Cardiac muscle cell (in vitro differentiated cells and primary cell): ENCODE data around the gene SRCAP. TPM values are rescaled to one million over a fixed set of nuclear protein-coding genes. Genes with fewer than 3 reads are reported as not detected.

Source experiments
- DNase-seq, 2 donors: peaks; one replicate each; pipeline versions ENCODE4 v3.0.0 to v3.0.0-alpha.2; 2010 to 2017; ENCODE audit warnings: low read depth in 1 of 2, low spot score in 1 of 2
- H3K27ac ChIP-seq: fragments of 200-600 bp; sonication (generic); 2 replicates; pipeline ENCODE4 v1.5.1; 2016
- H3K27me3 ChIP-seq: fragments of 200-600 bp; sonication (generic); 2 replicates; pipeline ENCODE4 v1.6.0; 2016; ENCODE audit warnings: control low read depth
- H3K36me3 ChIP-seq: fragments of 200-600 bp; sonication (generic); 2 replicates; pipeline ENCODE4 v1.5.1; 2016; ENCODE audit warnings: control low read depth
- H3K4me1 ChIP-seq: fragments of 200-600 bp; sonication (generic); 2 replicates; pipeline ENCODE4 v1.8.1; 2017; ENCODE audit warnings: low read depth, mild to moderate bottlenecking, mixed run types
- H3K4me3 ChIP-seq: fragments of 200-600 bp; sonication (generic); 2 replicates; pipeline ENCODE4 v1.5.1; 2016; ENCODE audit warnings: mild to moderate bottlenecking
- H3K9me3 ChIP-seq: fragments of 200-600 bp; sonication (generic); 2 replicates; pipeline ENCODE4 v1.5.1; 2017; ENCODE audit warnings: low read depth, mild to moderate bottlenecking, control low read depth
- polyA plus RNA-seq: library from polyadenylated mRNA; unstranded; fragments of >200 nt; fragmentation: Nextera tagmentation; extraction: Ambion mirVana; gene quantifications from 2 replicates; pipeline ENCODE4 v1.2.1, GENCODE V29; 2016
- total RNA-seq: library from RNA; depleted of rRNA; stranded (reverse); fragments of >200 nt; gene quantifications from 2 replicates; pipeline ENCODE4 v1.2.3, GENCODE V29; 2016
- TF ChIP-seq, protein P1 (sequence below): IDR thresholded peaks from 2 replicates; pipeline ENCODE4 v1.5.1; 2012; ENCODE audit warnings: low read depth, mild to moderate bottlenecking, low read length

The SRCAP gene
- total and polyA plus RNA-seq, 2 experiments from 2014 or later = 20.9 to 42.9 TPM

GRCh38 chr16:30771726-30772125 is 72.8 kb downstream of the SRCAP start:
- H3K36me3 ChIP-seq = peaks cover 53% of the 10 kb centered on the region
- TF ChIP-seq, protein P1, sequence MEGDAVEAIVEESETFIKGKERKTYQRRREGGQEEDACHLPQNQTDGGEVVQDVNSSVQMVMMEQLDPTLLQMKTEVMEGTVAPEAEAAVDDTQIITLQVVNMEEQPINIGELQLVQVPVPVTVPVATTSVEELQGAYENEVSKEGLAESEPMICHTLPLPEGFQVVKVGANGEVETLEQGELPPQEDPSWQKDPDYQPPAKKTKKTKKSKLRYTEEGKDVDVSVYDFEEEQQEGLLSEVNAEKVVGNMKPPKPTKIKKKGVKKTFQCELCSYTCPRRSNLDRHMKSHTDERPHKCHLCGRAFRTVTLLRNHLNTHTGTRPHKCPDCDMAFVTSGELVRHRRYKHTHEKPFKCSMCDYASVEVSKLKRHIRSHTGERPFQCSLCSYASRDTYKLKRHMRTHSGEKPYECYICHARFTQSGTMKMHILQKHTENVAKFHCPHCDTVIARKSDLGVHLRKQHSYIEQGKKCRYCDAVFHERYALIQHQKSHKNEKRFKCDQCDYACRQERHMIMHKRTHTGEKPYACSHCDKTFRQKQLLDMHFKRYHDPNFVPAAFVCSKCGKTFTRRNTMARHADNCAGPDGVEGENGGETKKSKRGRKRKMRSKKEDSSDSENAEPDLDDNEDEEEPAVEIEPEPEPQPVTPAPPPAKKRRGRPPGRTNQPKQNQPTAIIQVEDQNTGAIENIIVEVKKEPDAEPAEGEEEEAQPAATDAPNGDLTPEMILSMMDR = no peak
- H3K27ac ChIP-seq = no peak overlapping the region

GRCh38 chr16:30773826-30774225 is 74.9 kb downstream of the SRCAP start:
- Histone ChIP-seq H3K36me3 (peaks cover 35% of the 10 kb centered on the region), H3K4me3 (no peak overlapping the region), H3K4me1 (peaks cover 24% of the 10 kb centered on the region), H3K27me3 (no peaks in the 10 kb centered on the region), H3K27ac (no peak overlapping the region), H3K9me3 (no peaks in the 10 kb centered on the region)
- TF ChIP-seq, protein P1 = no peak
- no peak for DNase-seq

More at GRCh38 chr16:30771726-30772125, 72.8 kb downstream of the SRCAP start:
- Histone ChIP-seq H3K4me3 (no peak overlapping the region), H3K9me3 (no peaks in the 10 kb centered on the region), H3K27me3 (no peaks in the 10 kb centered on the region), H3K4me1 (peaks cover 8% of the 10 kb centered on the region)
- no peak for DNase-seq

GRCh38 chr16:30774367-30775130 is 75.6 kb downstream of the SRCAP start:
- no peak for DNase-seq
- Histone ChIP-seq H3K36me3 (peaks cover 27% of the 10 kb centered on the region), H3K9me3 (no peaks in the 10 kb centered on the region), H3K27me3 (no peaks in the 10 kb centered on the region), H3K27ac (peak overlapping the region; percentile 91), H3K4me1 (peaks cover 25% of the 10 kb centered on the region), H3K4me3 (peak overlapping the region; percentile 81)
- TF ChIP-seq, protein P1 = no peak

DNA sequence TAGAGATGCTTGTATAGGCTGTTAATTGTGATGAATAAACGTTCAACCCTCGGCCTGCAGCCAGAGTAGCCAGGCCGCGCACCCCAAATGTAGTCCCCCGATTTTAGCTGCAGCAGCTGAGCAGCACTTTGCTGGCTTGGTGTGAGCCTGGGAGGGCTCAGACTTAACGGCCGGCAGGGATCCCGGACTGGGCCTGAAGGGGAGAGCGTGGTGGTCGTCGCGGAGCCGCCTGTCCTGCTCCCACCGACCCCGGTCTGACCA is 76.1 kb downstream of the SRCAP start:
- TF ChIP-seq, protein P1 = no peak
- Histone ChIP-seq H3K4me1 (peaks cover 25% of the 10 kb centered on the region), H3K27me3 (no peaks in the 10 kb centered on the region), H3K4me3 (peak overlapping the region; percentile 81), H3K9me3 (no peaks in the 10 kb centered on the region), H3K27ac (peak overlapping the region; percentile 91), H3K36me3 (peaks cover 24% of the 10 kb centered on the region)
- no peak for DNase-seq

DNA sequence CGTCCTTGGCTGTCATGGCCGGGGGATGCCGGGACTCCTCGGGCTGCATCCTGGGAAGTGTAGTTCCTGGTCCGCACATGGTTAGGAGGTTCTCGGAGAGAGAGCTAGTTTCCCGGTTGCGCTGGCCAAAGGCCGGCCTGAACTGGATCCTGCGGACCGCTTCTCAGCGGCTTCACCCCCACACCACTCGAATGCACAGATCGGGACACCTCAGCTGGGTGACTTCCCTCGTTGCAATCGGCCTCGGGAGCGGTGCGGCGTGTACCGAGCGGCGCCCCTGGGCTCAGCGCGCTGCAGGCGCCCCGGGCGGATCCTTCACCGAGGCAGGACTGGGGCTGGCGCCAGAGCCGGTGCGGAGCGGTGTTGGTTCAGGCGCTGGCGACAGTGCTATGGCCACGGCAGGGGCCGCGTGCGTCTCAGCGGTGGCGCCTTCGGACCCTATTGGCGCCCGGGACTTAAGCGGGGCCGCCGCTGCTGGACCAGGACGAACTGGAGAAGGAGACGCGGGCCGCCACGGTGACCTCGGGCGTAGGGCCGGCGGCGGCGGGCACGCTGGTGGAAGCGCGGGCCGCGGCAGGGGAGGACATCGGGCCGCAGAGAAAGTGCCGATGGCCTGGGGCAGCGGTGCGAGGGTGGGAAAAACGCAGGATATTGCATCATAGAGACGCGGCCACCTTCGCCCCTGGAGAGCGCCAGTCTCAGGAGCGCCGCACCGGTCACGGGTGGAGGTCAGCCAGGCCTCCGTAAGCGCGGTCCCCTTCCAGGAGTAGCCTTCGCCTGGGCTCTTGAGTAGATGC is 76.6 kb downstream of the SRCAP start:
- peak; percentile 86 to 88 for DNase-seq
- Histone ChIP-seq H3K36me3 (peaks cover 19% of the 10 kb centered on the region), H3K9me3 (no peaks in the 10 kb centered on the region), H3K4me1 (peaks cover 25% of the 10 kb centered on the region), H3K4me3 (peak overlapping the region; percentile 81), H3K27ac (peak overlapping the region; percentile 91), H3K27me3 (no peaks in the 10 kb centered on the region)
- TF ChIP-seq, protein P1 = no peak
